ENCODE measurements around the gene TGFB1I1. TPM values are rescaled to one million over a fixed set of nuclear protein-coding genes. Genes with fewer than 3 reads are reported as not detected.

The TGFB1I1 gene
- 4.1 TPM for total RNA-seq

DNA sequence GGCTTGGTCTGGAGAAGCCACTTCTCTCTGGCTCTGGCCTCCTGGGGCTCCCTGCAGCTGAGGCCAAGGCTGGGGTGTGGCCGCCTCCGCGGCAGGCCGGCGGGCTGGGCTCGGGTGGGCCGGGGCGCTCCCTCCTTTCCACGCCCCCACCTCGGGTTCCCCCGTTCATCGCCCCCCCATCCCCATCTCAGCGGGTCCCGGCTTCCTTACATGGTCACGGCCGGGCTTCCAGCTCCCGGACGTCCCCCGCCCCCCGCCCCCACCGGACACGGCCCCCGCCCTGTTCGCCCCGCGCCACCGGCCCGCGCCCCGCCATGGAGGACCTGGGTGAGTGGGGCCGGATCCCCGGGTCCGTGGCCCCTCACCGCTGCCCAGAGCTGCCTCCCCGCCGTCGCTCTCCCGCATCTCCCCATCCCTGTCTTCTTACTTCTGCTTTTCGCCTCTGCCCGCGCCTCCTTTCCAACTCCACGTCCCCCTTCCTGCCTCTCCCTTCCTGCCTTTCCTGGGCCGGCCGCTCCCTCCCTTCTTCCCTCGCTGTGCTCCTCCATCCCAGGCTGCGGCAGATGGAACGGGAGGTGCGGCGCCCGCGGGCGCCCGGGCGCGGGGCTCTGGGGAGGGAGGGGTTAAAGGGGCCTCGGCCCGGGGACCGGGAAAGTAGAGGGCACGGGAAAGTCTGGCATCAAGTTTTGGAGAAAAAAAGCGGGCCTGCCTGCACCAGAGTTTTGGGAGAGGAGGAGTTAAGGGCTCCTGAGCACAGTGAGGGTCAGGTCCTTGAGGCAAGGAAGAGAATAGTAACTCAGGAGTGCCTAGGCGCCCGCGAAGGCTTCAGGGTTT lies at the start of gene TGFB1I1:
TSS of gene TGFB1I1 (plus strand) at position 278 of the 834 bp plus-strand sequence. CDS start at position 315, 37 bp downstream.

DNA sequence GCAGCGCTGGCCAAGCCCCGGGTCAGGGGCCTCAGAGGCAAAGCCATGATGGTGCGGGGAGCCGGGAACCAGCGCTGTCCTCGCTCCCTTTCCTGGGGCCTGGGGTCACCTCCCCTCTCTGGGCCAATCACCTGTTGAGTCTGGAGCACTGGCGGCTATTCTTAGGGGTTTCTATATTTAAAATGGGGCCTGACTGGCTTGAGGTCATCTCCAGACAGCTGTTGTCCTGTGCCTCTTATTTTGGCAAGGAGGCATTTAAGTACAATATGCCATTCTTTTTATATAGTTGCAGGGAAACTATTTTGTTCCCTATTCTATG lies 43.7 kb upstream of the TGFB1I1 start, which contains the start of gene COX6A2:
TSS of gene COX6A2 (minus strand) at position 82 of the 319 bp plus-strand sequence. CDS start at position 47, 35 bp downstream.

DNA sequence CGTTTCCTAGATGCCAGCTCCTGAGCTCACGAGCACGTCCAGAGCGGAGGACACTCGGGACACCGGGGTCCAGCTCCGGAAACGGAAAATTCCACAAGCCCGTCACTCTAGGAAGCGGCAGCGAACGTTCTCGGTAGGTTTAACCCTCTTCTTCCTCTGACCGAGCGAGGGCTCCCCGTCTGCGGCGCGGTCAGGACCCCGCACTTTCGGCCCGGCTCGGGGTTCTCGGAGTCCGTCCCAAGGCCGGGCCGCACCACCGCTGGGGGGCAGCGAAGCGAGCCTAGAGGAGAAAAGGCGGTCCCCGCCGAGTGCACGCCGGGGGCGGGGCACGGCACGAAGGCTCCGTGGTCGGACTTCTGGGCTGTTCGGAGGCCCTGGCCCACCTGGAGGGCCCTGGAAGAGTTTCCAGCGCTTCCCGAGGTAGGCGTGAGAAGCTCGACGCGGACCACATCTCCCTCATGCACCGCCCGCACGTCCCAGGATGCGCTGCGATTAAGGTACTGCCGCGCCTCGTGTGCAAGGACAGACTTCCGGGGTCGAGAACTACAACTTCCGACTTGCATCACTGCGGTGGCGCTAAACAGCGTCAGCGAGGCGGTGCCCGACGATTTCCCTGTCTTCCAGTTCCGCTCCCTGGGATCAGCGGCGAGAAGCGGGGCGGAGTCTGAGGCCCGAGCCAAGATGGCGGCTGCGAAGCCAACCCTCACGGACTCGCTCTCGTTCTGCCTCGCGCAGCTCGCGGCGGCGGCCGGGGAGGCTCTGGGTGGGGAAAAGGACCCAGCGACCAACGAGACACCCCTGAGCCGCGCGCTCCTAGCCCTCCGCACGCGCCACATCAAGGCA lies 12.9 kb upstream of the TGFB1I1 start, which contains the start of gene ARMC5:
TSS of gene ARMC5 (plus strand) at position 658 of the 843 bp plus-strand sequence. CDS start at position 682, 24 bp downstream.

DNA sequence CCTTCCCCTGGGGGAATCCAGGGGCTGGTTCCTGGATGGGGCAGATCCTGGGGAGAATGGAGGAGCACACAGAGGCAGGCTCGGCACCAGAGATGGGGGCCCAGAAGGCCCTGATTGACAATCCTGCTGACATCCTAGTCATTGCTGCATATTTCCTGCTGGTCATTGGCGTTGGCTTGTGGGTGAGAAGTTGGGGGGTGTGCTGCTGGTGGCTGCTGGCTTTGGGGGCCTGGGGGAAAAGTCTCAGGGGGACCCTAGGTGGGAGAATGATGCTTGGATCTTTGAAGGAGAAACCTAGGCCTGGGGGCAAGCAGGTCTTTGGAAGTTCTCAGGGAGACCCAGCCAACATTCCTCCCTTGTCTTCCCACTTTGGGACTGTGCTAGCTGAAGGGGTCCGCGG lies 11.1 kb downstream of the TGFB1I1 start, which contains the start of gene SLC5A2:
TSS of gene SLC5A2 (plus strand) at position 43 of the 400 bp plus-strand sequence. CDS start at position 57, 14 bp downstream.

DNA sequence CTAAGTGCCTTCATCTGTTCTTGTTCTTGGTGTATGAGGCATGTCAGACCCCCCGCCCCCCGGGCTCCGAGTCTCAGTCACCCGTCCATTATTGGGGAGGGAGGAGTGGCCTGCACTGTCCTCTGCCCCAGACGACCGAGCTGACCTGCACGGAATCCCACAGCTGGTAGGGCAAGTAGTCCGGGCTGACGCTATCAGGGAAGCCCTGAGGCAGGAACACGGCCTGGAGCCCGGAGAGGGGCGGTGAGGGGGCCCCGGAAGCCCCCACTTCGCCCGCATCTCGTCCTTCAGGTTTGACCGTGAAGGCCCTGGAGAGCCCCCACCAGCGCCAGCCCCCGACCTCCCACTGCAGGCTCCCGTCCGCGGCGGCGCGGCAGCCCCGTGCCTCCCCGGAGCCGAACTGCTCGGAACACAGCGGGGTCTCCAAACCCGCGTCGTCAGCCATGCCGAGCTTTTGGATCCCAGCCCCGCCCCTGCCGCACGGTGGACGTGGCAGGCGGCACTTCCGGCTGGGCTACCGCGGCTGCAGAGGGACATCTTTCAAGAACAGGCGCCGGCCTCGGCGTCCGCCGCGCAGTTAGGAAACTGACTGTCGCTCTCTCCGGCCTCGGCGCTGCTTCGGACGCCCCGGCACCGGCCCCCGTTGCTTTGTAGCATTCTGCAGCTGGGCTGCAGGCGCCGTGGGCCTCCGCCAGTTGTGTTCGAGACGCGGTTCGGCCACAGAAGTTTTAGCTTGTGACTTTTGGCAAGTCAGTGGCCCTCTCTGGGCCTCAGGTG lies 36.2 kb downstream of the TGFB1I1 start, which contains the start of gene RUSF1:
TSS of gene RUSF1 (minus strand) at position 463 of the 777 bp plus-strand sequence. CDS start at position 445, 18 bp downstream.

Other genes starting within 250 kb of the TGFB1I1 start
- gene ITGAM, start 212.2 kb upstream of the TGFB1I1 start, total RNA-seq, result 1.3 TPM
- gene ITGAX, start 117.0 kb upstream of the TGFB1I1 start, total RNA-seq, result 1.3 TPM
- not detected for gene ITGAD, start 78.8 kb upstream of the TGFB1I1 start, total RNA-seq
- not detected for gene COX6A2, start 43.8 kb upstream of the TGFB1I1 start, total RNA-seq
- gene ZNF843, start 29.4 kb upstream of the TGFB1I1 start, total RNA-seq, result 1.3 TPM
- 8.8 TPM for gene ARMC5, start 12.7 kb upstream of the TGFB1I1 start, total RNA-seq
- gene SLC5A2, start 11.0 kb downstream of the TGFB1I1 start, total RNA-seq, result 1.3 TPM
- 47.3 TPM for gene RUSF1, start 36.2 kb downstream of the TGFB1I1 start, total RNA-seq
- 45.7 TPM for gene AHSP, start 55.7 kb downstream of the TGFB1I1 start, total RNA-seq

All from parietal lobe (tissue), 1 donor.